Loucy (cell line): ENCODE measurements around the gene NCSTN.

Experiments used
- H2AFZ ChIP-seq: fragments of 200-600 bp; sonication (generic); 2 replicates; pipeline ENCODE4 v1.6.0; 2016; ENCODE audit warnings: antibody characterized with exemption, mild to moderate bottlenecking, low read length, moderate library complexity
- H3F3A ChIP-seq: fragments of 200-600 bp; 2 replicates; pipeline ENCODE4 v1.6.0; 2016; ENCODE audit warnings: antibody characterized with exemption, low read depth, mild to moderate bottlenecking
- H3K27me3 ChIP-seq: fragments of 200-600 bp; sonication (generic); 2 replicates; pipeline ENCODE4 v1.6.1; 2014; ENCODE audit warnings: low read length, mild to moderate bottlenecking; ENCODE audit not compliant: insufficient read depth, poor library complexity, severe bottlenecking
- H3K36me3 ChIP-seq: fragments of 200-600 bp; sonication (generic); 2 replicates; pipeline ENCODE4 v1.6.1; 2016; ENCODE audit warnings: low read length; ENCODE audit not compliant: insufficient read depth
- H3K4me1 ChIP-seq: fragments of 200-600 bp; sonication (generic); 2 replicates; pipeline ENCODE4 v1.5.1; 2014; ENCODE audit warnings: low read length, mild to moderate bottlenecking; ENCODE audit not compliant: insufficient read depth, poor library complexity, severe bottlenecking
- H3K4me2 ChIP-seq: fragments of 200-600 bp; sonication (generic); 2 replicates; pipeline ENCODE4 v1.6.0; 2014; ENCODE audit warnings: antibody characterized with exemption, low read length, low read depth, mild to moderate bottlenecking; ENCODE audit not compliant: poor library complexity, severe bottlenecking
- H3K4me3 ChIP-seq: fragments of 200-600 bp; sonication (generic); 2 replicates; pipeline ENCODE4 v1.5.1; 2014; ENCODE audit warnings: low read length, mild to moderate bottlenecking, mixed read lengths; ENCODE audit not compliant: poor library complexity, severe bottlenecking
- H3K79me2 ChIP-seq: fragments of 200-600 bp; sonication (generic); 2 replicates; pipeline ENCODE4 v1.6.1; 2014; ENCODE audit warnings: low read length; ENCODE audit not compliant: insufficient read depth
- H3K9ac ChIP-seq: fragments of 200-600 bp; sonication (generic); 2 replicates; pipeline ENCODE4 v1.6.0; 2014; ENCODE audit warnings: mild to moderate bottlenecking, low read depth, low read length, moderate library complexity; ENCODE audit not compliant: poor library complexity, severe bottlenecking
- H3K9me2 ChIP-seq: fragments of 200-600 bp; sonication (generic); replicated peaks from 2 replicates; pipeline ENCODE4 v1.6.1; 2016; ENCODE audit warnings: low read depth, low read length, mixed read lengths
- H3K9me3 ChIP-seq: fragments of 200-600 bp; sonication (generic); 2 replicates; pipeline ENCODE4 v1.6.1; 2014; ENCODE audit warnings: mild to moderate bottlenecking, antibody characterized with exemption, low read length, low read depth; ENCODE audit not compliant: insufficient read depth
- H4K20me1 ChIP-seq: fragments of 200-600 bp; sonication (generic); 2 replicates; pipeline ENCODE4 v1.6.0; 2014; ENCODE audit warnings: antibody characterized with exemption, low read length, mild to moderate bottlenecking; ENCODE audit not compliant: insufficient read depth, poor library complexity, severe bottlenecking
- EZH2phosphoT487 ChIP-seq: fragments of 200-600 bp; IDR thresholded peaks from 2 replicates; pipeline ENCODE4 v1.6.1; 2018; ENCODE audit warnings: antibody characterized with exemption, mild to moderate bottlenecking, moderate library complexity, borderline replicate concordance
- TF ChIP-seq, protein P1 (sequence below): fragments of 200-600 bp; sonication (generic); conservative IDR thresholded peaks from 2 replicates; pipeline ENCODE4 v1.5.1; 2014; ENCODE audit warnings: mild to moderate bottlenecking, antibody characterized with exemption, low read length

NCSTN gene

DNA sequence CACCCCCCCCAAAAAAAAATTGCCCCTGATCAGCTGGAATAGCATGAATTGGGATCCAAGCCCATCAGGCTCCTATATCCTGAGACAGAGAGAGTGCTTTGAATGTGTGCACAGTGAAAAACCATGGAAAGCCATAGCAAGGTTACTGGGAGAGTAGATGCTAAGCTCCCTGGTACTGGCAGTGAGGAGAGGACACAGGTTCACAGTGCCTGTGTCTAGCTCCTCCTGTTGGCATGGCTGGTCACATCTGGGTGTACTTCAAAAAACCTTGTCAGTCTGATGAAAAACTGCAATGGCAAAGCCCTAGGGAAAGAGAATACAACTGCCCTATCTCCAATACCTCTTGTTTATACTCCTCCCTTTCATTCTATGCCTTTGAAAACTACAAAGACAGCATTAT is 13.1 kb upstream of the NCSTN start:
- Histone ChIP-seq H3F3A (no peaks in the 10 kb centered on the region), H3K4me2 (no peak overlapping the region), H3K36me3 (peaks cover 85% of the 10 kb centered on the region), H3K79me2 (no peaks in the 10 kb centered on the region), H3K9ac (no peak overlapping the region), H3K9me3 (no peaks in the 10 kb centered on the region), H3K4me1 (no peaks in the 10 kb centered on the region), H4K20me1 (no peaks in the 10 kb centered on the region), H3K9me2 (no peaks in the 10 kb centered on the region), H2AFZ (no peak overlapping the region), H3K27me3 (no peaks in the 10 kb centered on the region), H3K4me3 (no peak overlapping the region)
- TF ChIP-seq, protein P1, sequence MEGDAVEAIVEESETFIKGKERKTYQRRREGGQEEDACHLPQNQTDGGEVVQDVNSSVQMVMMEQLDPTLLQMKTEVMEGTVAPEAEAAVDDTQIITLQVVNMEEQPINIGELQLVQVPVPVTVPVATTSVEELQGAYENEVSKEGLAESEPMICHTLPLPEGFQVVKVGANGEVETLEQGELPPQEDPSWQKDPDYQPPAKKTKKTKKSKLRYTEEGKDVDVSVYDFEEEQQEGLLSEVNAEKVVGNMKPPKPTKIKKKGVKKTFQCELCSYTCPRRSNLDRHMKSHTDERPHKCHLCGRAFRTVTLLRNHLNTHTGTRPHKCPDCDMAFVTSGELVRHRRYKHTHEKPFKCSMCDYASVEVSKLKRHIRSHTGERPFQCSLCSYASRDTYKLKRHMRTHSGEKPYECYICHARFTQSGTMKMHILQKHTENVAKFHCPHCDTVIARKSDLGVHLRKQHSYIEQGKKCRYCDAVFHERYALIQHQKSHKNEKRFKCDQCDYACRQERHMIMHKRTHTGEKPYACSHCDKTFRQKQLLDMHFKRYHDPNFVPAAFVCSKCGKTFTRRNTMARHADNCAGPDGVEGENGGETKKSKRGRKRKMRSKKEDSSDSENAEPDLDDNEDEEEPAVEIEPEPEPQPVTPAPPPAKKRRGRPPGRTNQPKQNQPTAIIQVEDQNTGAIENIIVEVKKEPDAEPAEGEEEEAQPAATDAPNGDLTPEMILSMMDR, result no peak
- no peak for TF ChIP-seq EZH2phosphoT487

DNA sequence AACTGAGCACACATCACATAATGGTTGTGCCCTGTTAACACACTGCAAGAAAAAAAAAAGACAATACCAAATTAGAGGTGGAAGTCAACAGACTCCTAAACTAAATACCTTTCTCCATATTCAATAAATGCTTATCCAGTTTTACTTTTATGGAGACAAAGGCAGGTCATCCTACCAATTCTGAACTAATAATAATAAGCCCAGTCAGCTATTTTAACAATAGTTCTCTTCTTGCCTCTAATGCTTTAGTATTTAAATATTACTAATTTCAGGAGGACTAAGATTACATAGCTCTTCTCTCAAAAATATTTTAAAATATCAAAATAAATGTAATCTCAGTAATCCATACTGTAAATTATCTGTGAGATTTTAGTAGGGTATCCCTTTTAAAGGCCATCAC is 10.7 kb upstream of the NCSTN start:
- H3K9me3 ChIP-seq, result no peaks in the 10 kb centered on the region

DNA sequence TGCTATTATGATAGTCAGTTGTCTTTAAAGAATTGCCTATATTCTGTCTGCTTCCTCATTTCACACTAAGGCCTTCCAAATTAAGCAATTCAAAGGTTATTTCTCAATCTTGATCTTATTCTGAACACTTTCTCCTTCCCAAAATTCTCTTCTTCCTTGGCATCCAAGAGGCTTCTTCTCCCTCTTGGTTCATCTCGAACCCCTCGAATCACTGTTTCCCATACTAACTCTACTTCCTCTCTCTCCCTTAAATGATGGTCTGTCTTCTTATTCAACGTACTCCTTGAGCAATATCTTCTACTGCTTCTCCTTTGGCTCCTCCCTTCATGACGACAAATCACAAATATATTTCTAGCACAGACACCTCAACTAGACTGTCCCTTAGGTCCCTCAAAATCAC is 4.6 kb upstream of the NCSTN start:
- Histone ChIP-seq H3K36me3 (peaks cover 41% of the 10 kb centered on the region), H4K20me1 (peaks cover 53% of the 10 kb centered on the region)

More for the DNA sequence above, 10.7 kb upstream of the NCSTN start:
- peaks cover 4% of the 10 kb centered on the region; the same call in 1 of the 2 replicates for H3K79me2 ChIP-seq
- H3K4me1 ChIP-seq, result peaks cover 4% of the 10 kb centered on the region
- no peak overlapping the region for H3K4me3 ChIP-seq
- no peak overlapping the region for H2AFZ ChIP-seq
- peaks cover 71% of the 10 kb centered on the region for H3K36me3 ChIP-seq
- no peaks in the 10 kb centered on the region for H3F3A ChIP-seq
- no peaks in the 10 kb centered on the region for H3K27me3 ChIP-seq
- no peak overlapping the region for H3K9ac ChIP-seq
- H4K20me1 ChIP-seq, result peaks cover 3% of the 10 kb centered on the region
- no peaks in the 10 kb centered on the region for H3K9me2 ChIP-seq
- TF ChIP-seq EZH2phosphoT487, result no peak
- TF ChIP-seq, protein P1, result no peak
- no peak overlapping the region for H3K4me2 ChIP-seq

More for the DNA sequence above, 4.6 kb upstream of the NCSTN start:
- TF ChIP-seq EZH2phosphoT487, result no peak
- TF ChIP-seq, protein P1, result no peak
- no peaks in the 10 kb centered on the region for H3K27me3 ChIP-seq
- peak overlapping the region; percentile 17 for H3K4me2 ChIP-seq
- no peaks in the 10 kb centered on the region for H3K9me2 ChIP-seq
- H3K4me3 ChIP-seq, result no peak overlapping the region
- peaks cover 63% of the 10 kb centered on the region for H3K79me2 ChIP-seq
- no peaks in the 10 kb centered on the region for H3K9me3 ChIP-seq
- H3K9ac ChIP-seq, result no peak overlapping the region
- peaks cover 38% of the 10 kb centered on the region for H3K4me1 ChIP-seq
- H2AFZ ChIP-seq, result no peak overlapping the region
- H3F3A ChIP-seq, result no peaks in the 10 kb centered on the region
